Measurements from ENCODE around the gene BRD3OS.
"Not testable (repeated sequence)": the region's sequence is repeated elsewhere in the genome, so short reads cannot be mapped to it uniquely, and the experiment has no call there.

The BRD3OS gene

GRCh38 chr9:134069480-134070399, 44.5 kb downstream of the BRD3OS start:
- H3K36me3 ChIP-seq (ENCODE audit: control insufficient read depth, insufficient read depth, low read length): no peaks in the 10 kb centered on the region
- DNase-seq (ENCODE audit: extremely low read depth, insufficient read length): no peak
- peaks cover 2% of the 10 kb centered on the region; the same call in 1 of the 2 replicates for H3K27me3 ChIP-seq (replicated peaks; ENCODE audit: control insufficient read depth, insufficient read depth, low read length)
- no peak for TF ChIP-seq CTCF (IDR thresholded peaks at IDR 0.05; ENCODE audit: insufficient read depth, low read length, poor library complexity, severe bottlenecking)
- no peak overlapping the region for H3K4me3 ChIP-seq (replicated peaks; ENCODE audit: low read depth, low read length)

DNA sequence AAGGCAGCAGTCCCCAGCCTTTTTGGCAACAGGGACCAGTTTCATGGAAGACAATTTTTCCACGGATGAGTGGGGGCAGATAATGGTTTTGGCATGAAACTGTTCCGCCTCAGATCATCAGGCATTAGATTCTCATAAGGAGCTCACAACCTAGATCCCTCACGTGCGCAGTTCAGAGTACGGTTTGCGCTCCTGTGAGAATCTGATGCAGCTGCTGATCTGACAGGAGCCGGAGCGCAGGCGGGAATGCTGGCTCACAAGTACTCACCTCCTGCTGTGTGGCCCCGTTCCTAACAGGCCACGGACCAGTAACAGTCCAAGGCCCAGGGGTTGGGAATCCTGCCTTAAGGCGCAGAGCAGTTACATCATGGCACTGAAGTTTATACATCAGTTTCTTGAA, 45.9 kb downstream of the BRD3OS start:
- Histone ChIP-seq H3K4me3 (replicated peaks; ENCODE audit: low read depth, low read length) (no peak overlapping the region), H3K27me3 (replicated peaks; ENCODE audit: control insufficient read depth, insufficient read depth, low read length) (peaks cover 2% of the 10 kb centered on the region; the same call in 1 of the 2 replicates), H3K36me3 (ENCODE audit: control insufficient read depth, insufficient read depth, low read length) (no peaks in the 10 kb centered on the region)
- TF ChIP-seq CTCF (IDR thresholded peaks at IDR 0.05; ENCODE audit: insufficient read depth, low read length, poor library complexity, severe bottlenecking): no peak
- no peak for DNase-seq (ENCODE audit: extremely low read depth, insufficient read length)

DNA sequence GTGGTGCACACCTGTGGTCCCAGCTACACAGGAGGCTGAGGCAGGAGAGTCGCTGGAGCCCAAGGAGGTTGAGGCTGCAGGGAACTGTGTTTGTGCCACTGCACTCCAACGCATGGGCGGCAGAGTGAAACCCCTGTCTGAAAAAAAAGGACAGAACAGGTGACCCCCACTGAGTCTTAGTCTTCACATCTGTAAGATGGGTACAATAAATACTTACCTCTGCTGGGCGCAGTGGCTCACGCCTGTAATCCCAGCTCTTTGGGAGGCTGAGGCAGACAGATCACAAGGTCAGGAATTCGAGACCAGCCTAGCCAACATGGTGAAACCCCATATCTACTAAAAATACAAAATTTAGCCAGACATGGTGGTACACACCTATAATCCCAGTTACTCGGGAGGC, 47.4 kb downstream of the BRD3OS start:
- DNase-seq (ENCODE audit: extremely low read depth, insufficient read length); H3K27me3 ChIP-seq (replicated peaks; ENCODE audit: control insufficient read depth, insufficient read depth, low read length); H3K4me3 ChIP-seq (replicated peaks; ENCODE audit: low read depth, low read length); H3K36me3 ChIP-seq (ENCODE audit: control insufficient read depth, insufficient read depth, low read length): not testable (repeated sequence)

DNA sequence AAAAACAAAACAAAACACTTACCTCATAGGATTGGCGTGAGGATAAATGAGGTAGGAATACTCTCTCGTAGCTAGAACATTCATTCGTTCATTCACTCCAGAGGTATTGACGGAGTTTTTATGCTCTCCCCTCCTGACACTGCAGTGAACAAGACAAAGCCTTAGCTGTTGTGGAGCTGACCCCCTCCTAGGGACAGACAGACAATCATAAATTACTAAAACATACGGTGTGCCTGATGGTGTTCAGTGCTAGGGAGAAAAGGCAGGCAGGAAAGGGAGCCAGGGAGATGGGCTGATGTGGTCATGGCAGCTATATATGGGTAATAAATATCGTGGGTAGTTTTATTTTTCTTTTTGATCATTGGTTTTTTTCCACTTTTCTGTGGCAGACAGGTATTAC, 48.2 kb downstream of the BRD3OS start:
- Histone ChIP-seq H3K36me3 (ENCODE audit: control insufficient read depth, insufficient read depth, low read length) (no peaks in the 10 kb centered on the region), H3K4me3 (replicated peaks; ENCODE audit: low read depth, low read length) (no peak overlapping the region), H3K27me3 (replicated peaks; ENCODE audit: control insufficient read depth, insufficient read depth, low read length) (peaks cover 2% of the 10 kb centered on the region; the same call in 1 of the 2 replicates)
- no peak for TF ChIP-seq CTCF (IDR thresholded peaks at IDR 0.05; ENCODE audit: insufficient read depth, low read length, poor library complexity, severe bottlenecking)
- DNase-seq (ENCODE audit: extremely low read depth, insufficient read length): no peak

- not testable (repeated sequence) for DNase-seq (ENCODE audit: extremely low read depth, insufficient read length); H3K27me3 ChIP-seq (replicated peaks; ENCODE audit: control insufficient read depth, insufficient read depth, low read length); H3K4me3 ChIP-seq (replicated peaks; ENCODE audit: low read depth, low read length); H3K36me3 ChIP-seq (ENCODE audit: control insufficient read depth, insufficient read depth, low read length)
Observed at GRCh38 chr9:134075689-134076088, 50.4 kb downstream of the BRD3OS start.

DNA sequence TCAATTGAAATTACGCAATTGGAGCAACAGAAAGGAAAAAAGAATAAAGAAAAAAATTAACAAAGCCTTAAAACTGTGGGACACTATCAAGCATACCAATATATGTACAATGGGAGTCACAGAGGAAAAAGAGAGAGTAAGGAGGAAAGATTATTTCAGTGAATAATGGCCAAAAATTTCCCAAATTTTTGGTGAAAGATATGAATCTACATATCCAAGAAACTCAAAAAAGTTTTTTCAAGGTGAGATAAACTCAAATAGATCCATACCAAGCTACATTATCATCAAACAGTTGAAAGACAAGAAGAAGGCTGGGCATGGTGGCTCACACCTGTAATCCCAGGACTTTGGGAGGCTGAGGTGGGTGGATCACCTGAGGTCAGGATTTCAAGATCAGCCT, 51.4 kb downstream of the BRD3OS start:
- TF ChIP-seq CTCF (IDR thresholded peaks at IDR 0.05; ENCODE audit: insufficient read depth, low read length, poor library complexity, severe bottlenecking): no peak
- Histone ChIP-seq H3K4me3 (replicated peaks; ENCODE audit: low read depth, low read length) (no peak overlapping the region), H3K36me3 (ENCODE audit: control insufficient read depth, insufficient read depth, low read length) (no peaks in the 10 kb centered on the region), H3K27me3 (replicated peaks; ENCODE audit: control insufficient read depth, insufficient read depth, low read length) (no peaks in the 10 kb centered on the region; the same call in 1 of the 2 replicates)
- DNase-seq (ENCODE audit: extremely low read depth, insufficient read length): no peak

Measured in GM06990 (cell line).